D341Med (cell line): ENCODE results near the gene UNC5C.

Experiments used
- DNase-seq: peaks from one replicate; pipeline ENCODE4 v3.0.0; 2012; ENCODE audit warnings: low spot score

Gene UNC5C

DNA sequence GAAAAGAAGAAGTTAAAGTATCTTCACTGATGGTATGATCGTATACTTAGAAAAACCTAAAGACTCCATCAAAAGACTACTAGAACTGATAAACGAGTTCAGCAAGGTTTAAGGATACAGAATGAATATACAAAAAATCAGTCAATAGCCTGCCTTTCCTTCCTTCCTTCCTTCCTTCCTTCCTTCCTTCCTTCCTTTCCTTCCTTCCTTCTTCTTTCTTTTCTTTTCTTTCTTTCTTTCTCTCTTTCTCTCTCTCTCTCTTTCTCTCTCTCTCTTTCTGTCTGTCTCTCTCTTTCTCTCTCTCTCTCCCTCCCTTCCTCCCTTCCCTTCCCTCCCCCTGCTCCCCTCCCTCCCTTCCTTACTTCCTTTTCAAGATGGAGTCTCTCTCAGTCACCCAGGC, 428.3 kb downstream of the UNC5C start:
- DNase-seq: no peak

DNA sequence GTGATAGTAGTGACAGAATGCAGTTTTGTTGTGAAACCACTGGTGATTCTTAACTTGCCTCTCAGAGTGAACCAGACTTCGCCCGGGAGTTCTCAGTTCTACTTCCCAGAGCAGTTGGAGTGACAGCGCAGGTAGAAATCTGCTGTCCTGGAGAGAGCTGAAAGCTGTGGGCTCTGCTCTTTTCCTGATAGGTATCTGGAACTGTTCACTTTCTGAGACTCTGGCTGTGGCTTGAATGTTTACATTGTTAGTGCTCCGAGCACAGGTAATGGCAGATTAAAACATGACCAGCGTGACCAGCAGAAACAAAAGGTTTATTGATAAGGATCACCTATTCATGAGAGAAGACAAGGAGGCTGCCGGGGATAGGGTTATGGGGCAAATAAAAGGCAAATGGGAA, 430.3 kb downstream of the UNC5C start:
- no peak for DNase-seq

DNA sequence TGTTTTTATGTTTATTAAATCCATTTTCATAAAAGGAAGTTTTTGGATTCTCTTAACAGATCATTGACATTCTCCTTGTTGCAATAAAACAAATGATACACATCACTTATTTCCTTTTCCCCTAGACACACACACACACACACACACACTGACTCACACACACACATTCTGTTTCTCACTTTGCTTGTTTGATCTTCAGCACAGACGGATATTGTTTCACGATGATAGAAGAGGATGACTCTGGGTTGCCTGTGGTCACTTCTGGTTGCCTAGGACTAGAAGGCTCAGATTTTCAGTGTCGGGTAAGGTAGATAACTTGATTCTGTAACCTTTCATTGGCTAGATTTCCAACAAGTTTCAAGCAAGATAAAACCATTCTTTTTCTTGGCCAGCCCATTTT, 434.3 kb downstream of the UNC5C start:
- no peak for DNase-seq
